GM23338 (cell line): Measurements from ENCODE around the gene ENTPD8. TPM values are rescaled to one million over a fixed set of nuclear protein-coding genes. Genes with fewer than 3 reads are reported as not detected.

Source experiments
- ATAC-seq: fragments of 200-7000 bp; cut with Tn5 transposase; 3 replicates; pipeline ENCODE4 v1.9.1; 2020
- DNase-seq: peaks from one replicate; pipeline ENCODE4 v3.0.0-alpha.2; 2015; ENCODE audit warnings: low spot score
- H2AFZ ChIP-seq: fragments of 200-600 bp; sonication (generic); 2 replicates; pipeline ENCODE4 v1.8.0; 2016; ENCODE audit warnings: antibody characterized with exemption, mild to moderate bottlenecking, moderate library complexity
- H3F3A ChIP-seq: fragments of 200-600 bp; sonication (generic); replicated peaks from 2 replicates; pipeline ENCODE4 v1.8.0; 2017; ENCODE audit warnings: antibody characterized with exemption, mixed run types, low read depth
- H3K27ac ChIP-seq: fragments of 200-600 bp; sonication (generic); 2 replicates; pipeline ENCODE4 v1.6.1; 2016; ENCODE audit warnings: low read depth
- H3K27me3 ChIP-seq: fragments of 200-600 bp; sonication (generic); 2 replicates; pipeline ENCODE4 v1.8.0; 2016; ENCODE audit warnings: mild to moderate bottlenecking, mixed run types, moderate library complexity; ENCODE audit not compliant: insufficient read depth
- H3K36me3 ChIP-seq: fragments of 200-600 bp; sonication (generic); 2 replicates; pipeline ENCODE4 v1.8.0; 2016; ENCODE audit warnings: mild to moderate bottlenecking; ENCODE audit not compliant: insufficient read depth
- H3K4me1 ChIP-seq: fragments of 200-600 bp; sonication (generic); 2 replicates; pipeline ENCODE4 v1.8.0; 2016; ENCODE audit warnings: mild to moderate bottlenecking, moderate library complexity; ENCODE audit not compliant: insufficient read depth
- H3K4me2 ChIP-seq: fragments of 200-600 bp; sonication (generic); 2 replicates; pipeline ENCODE4 v1.7.1; 2017; ENCODE audit warnings: mixed run types
- H3K4me3 ChIP-seq: fragments of 200-600 bp; sonication (generic); 2 replicates; pipeline ENCODE4 v1.6.1; 2016; ENCODE audit warnings: mixed run types
- H3K79me2 ChIP-seq: fragments of 200-600 bp; sonication (generic); replicated peaks from 2 replicates; pipeline ENCODE4 v1.8.0; 2017; ENCODE audit warnings: mild to moderate bottlenecking; ENCODE audit not compliant: insufficient read depth
- H3K9me2 ChIP-seq: fragments of 200-600 bp; sonication (generic); 2 replicates; pipeline ENCODE4 v1.8.0; 2017; ENCODE audit not compliant: insufficient read depth
- H4K20me1 ChIP-seq: fragments of 200-600 bp; sonication (generic); replicated peaks from 2 replicates; pipeline ENCODE4 v1.8.0; 2017; ENCODE audit warnings: mild to moderate bottlenecking; ENCODE audit not compliant: insufficient read depth
- H3K27ac Mint-ChIP-seq: 2 replicates; pipeline ENCODE4 v1.8.0; 2020; ENCODE audit warnings: inconsistent platforms, mild to moderate bottlenecking, moderate library complexity, mixed read lengths
- H3K27me3 Mint-ChIP-seq: 3 replicates; pipeline ENCODE4 v1.8.0; 2022; ENCODE audit warnings: low read depth, mild to moderate bottlenecking, moderate library complexity, mixed read lengths, inconsistent platforms; ENCODE audit not compliant: insufficient read depth, poor library complexity
- H3K36me3 Mint-ChIP-seq: 3 replicates; pipeline ENCODE4 v1.8.0; 2021; ENCODE audit warnings: low read depth, mild to moderate bottlenecking, inconsistent platforms, moderate library complexity, mixed read lengths
- H3K4me1 Mint-ChIP-seq: 3 replicates; pipeline ENCODE4 v1.8.0; 2020; ENCODE audit warnings: mild to moderate bottlenecking, inconsistent platforms, mixed read lengths
- H3K4me3 Mint-ChIP-seq: 3 replicates; pipeline ENCODE4 v1.8.0; 2021; ENCODE audit warnings: moderate library complexity, mild to moderate bottlenecking, inconsistent platforms, mixed read lengths
- H3K9me3 Mint-ChIP-seq: 3 replicates; pipeline ENCODE4 v1.8.0; 2020; ENCODE audit warnings: moderate library complexity, mild to moderate bottlenecking, inconsistent platforms, mixed read lengths
- ETS1 ChIP-seq: IDR thresholded peaks from 2 replicates; pipeline ENCODE4 v1.6.1; 2016; ENCODE audit warnings: antibody characterized with exemption
- EZH2 ChIP-seq: fragments of 200-600 bp; sonication (generic); IDR thresholded peaks from one replicate; pipeline ENCODE4 v1.8.0; 2017; ENCODE audit warnings: antibody characterized with exemption, mild to moderate bottlenecking, low read depth; ENCODE audit not compliant: unreplicated experiment
- EZH2phosphoT487 ChIP-seq: fragments of 200-600 bp; sonication (generic); IDR thresholded peaks from one replicate; pipeline ENCODE4 v1.8.1; 2018; ENCODE audit warnings: antibody characterized with exemption; ENCODE audit not compliant: unreplicated experiment
- NANOG ChIP-seq: IDR thresholded peaks from 2 replicates; pipeline ENCODE4 v1.6.1; 2016; ENCODE audit warnings: antibody characterized with exemption, borderline replicate concordance
- STAT1 ChIP-seq: IDR thresholded peaks from one replicate; pipeline ENCODE4 v1.6.1; 2016; ENCODE audit warnings: antibody characterized with exemption; ENCODE audit not compliant: unreplicated experiment
- ZNF331 ChIP-seq: fragments of 250-450 bp; sonication (Bioruptor Pico); IDR thresholded peaks from 2 replicates; pipeline ENCODE4 v1.5.0; 2020; ENCODE audit warnings: low read depth, mild to moderate bottlenecking, moderate library complexity
- ZNF462 ChIP-seq: fragments of 250-450 bp; sonication (Bioruptor Pico); IDR thresholded peaks from 2 replicates; pipeline ENCODE4 v1.5.0; 2020; ENCODE audit warnings: mild to moderate bottlenecking, moderate library complexity
- polyA plus RNA-seq: library from polyadenylated mRNA; unstranded; fragments of >200 nt; fragmentation: Nextera tagmentation; extraction: Ambion mirVana; gene quantifications from 2 replicates; pipeline ENCODE4 v1.2.1, GENCODE V29; 2016
- total RNA-seq: library from RNA; depleted of rRNA; stranded (reverse); fragments of >200 nt; shearing (Covaris generic); gene quantifications from 2 replicates; pipeline ENCODE4 v1.2.3, GENCODE V29; 2014

ENTPD8 gene
- total and polyA plus RNA-seq, 2 experiments from 2014 or later: 0.42 to 0.89 TPM

- TF ChIP-seq ZNF462 (CRISPR knock-in tag): no peak
Observed at GRCh38 chr9:137389428-137389746, 51.8 kb downstream of the ENTPD8 start (continued).

GRCh38 chr9:137388589-137389427 is 52.3 kb downstream of the ENTPD8 start:
- Histone ChIP-seq H3K36me3 (no peaks in the 10 kb centered on the region), H3K9me2 (no peaks in the 10 kb centered on the region), H3K4me2 (no peak overlapping the region), H3K4me1 (no peaks in the 10 kb centered on the region), H3K79me2 (no peaks in the 10 kb centered on the region), H3K4me3 (no peak overlapping the region), H3K27me3 (no peaks in the 10 kb centered on the region), H3F3A (no peaks in the 10 kb centered on the region), H3K27ac (no peak overlapping the region), H4K20me1 (no peaks in the 10 kb centered on the region), H2AFZ (no peak overlapping the region)
- Mint-ChIP-seq H3K36me3 (no peaks in the 10 kb centered on the region), H3K9me3 (no peaks in the 10 kb centered on the region), H3K27me3 (peaks cover 2% of the 10 kb centered on the region), H3K4me3 (no peak overlapping the region), H3K27ac (no peak overlapping the region), H3K4me1 (no peaks in the 10 kb centered on the region)
- DNase-seq (no peak), ATAC-seq (no peak)
- no peak for TF ChIP-seq NANOG
- no peak for TF ChIP-seq STAT1
- TF ChIP-seq EZH2: no peak
- no peak for TF ChIP-seq EZH2phosphoT487
- TF ChIP-seq ZNF331 (CRISPR knock-in tag): no peak
- no peak for TF ChIP-seq ETS1
